ENCODE results near the gene UGT1A10.

DNA sequence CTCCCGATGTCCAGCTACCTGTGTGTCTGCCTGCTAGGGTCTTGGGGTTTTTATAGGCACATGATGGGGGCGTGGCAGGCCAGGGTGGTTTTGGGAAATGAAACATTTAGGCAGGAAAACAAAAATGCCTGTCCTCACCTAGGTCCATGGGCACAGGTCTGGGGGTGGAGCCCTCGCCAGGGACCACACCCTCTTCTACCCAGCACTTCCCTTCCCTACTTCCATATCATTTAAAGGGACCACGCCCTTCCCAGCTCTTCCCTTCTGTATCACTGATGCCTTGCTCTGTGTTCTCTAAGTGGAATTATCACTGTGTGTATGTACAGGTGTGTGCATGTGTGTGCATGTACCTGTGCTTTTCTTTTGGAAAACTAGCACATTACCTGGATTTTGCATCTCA lies 130.2 kb downstream of the UGT1A10 start:
- TF ChIP-seq, protein P1, sequence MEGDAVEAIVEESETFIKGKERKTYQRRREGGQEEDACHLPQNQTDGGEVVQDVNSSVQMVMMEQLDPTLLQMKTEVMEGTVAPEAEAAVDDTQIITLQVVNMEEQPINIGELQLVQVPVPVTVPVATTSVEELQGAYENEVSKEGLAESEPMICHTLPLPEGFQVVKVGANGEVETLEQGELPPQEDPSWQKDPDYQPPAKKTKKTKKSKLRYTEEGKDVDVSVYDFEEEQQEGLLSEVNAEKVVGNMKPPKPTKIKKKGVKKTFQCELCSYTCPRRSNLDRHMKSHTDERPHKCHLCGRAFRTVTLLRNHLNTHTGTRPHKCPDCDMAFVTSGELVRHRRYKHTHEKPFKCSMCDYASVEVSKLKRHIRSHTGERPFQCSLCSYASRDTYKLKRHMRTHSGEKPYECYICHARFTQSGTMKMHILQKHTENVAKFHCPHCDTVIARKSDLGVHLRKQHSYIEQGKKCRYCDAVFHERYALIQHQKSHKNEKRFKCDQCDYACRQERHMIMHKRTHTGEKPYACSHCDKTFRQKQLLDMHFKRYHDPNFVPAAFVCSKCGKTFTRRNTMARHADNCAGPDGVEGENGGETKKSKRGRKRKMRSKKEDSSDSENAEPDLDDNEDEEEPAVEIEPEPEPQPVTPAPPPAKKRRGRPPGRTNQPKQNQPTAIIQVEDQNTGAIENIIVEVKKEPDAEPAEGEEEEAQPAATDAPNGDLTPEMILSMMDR (IDR thresholded peaks at IDR 0.05), result no peak
- no peak for TF ChIP-seq POLR2A (IDR thresholded peaks at IDR 0.05)
